Measurements from ENCODE around the gene DEPP1.

The DEPP1 gene

GRCh38 chr10:45000138-45000751 is 21.6 kb upstream of the DEPP1 start:
- in situ Hi-C loops (cut with HindIII; ENCODE audit: low pct_unique_long_range_greater_than_20kb, low sequenced_read_pairs) = no loop called here
- DNase-seq (ENCODE audit: low read depth in 1 of 2, low spot score in 1 of 2) = no peak
- TF ChIP-seq JUND (IDR thresholded peaks at IDR 0.05; ENCODE audit: low read depth) = no peak

GRCh38 chr10:44998146-44998631 is 19.6 kb upstream of the DEPP1 start:
- no peak for DNase-seq (ENCODE audit: low read depth in 1 of 2, low spot score in 1 of 2)
- in situ Hi-C loops (cut with HindIII; ENCODE audit: low pct_unique_long_range_greater_than_20kb, low sequenced_read_pairs) = no loop called here
- no peak for TF ChIP-seq JUND (IDR thresholded peaks at IDR 0.05; ENCODE audit: low read depth)

- in situ Hi-C loops (cut with HindIII; ENCODE audit: low pct_unique_long_range_greater_than_20kb, low sequenced_read_pairs) = no loop called here
- no peak for TF ChIP-seq JUND (IDR thresholded peaks at IDR 0.05; ENCODE audit: low read depth)
- no peak for DNase-seq (ENCODE audit: low read depth in 1 of 2, low spot score in 1 of 2)
These were observed 18.6 kb upstream of the DEPP1 start for GRCh38 chr10:44997105-44997748.

GRCh38 chr10:44995914-44996669 is 17.5 kb upstream of the DEPP1 start:
- peak in 1 of 2 experiments; percentile 71 for DNase-seq (ENCODE audit: low read depth in 1 of 2, low spot score in 1 of 2)
- TF ChIP-seq JUND (IDR thresholded peaks at IDR 0.05; ENCODE audit: low read depth) = no peak
- in situ Hi-C loops (cut with HindIII; ENCODE audit: low pct_unique_long_range_greater_than_20kb, low sequenced_read_pairs) = no loop called here

- no peak for TF ChIP-seq JUND (IDR thresholded peaks at IDR 0.05; ENCODE audit: low read depth)
- no peak for DNase-seq (ENCODE audit: low read depth in 1 of 2, low spot score in 1 of 2)
- in situ Hi-C loops (cut with HindIII; ENCODE audit: low pct_unique_long_range_greater_than_20kb, low sequenced_read_pairs) = no loop called here
These were observed 16.9 kb upstream of the DEPP1 start for GRCh38 chr10:44995581-44995913.

- in situ Hi-C loops (cut with HindIII; ENCODE audit: low pct_unique_long_range_greater_than_20kb, low sequenced_read_pairs) = no loop called here
- no peak for DNase-seq (ENCODE audit: low read depth in 1 of 2, low spot score in 1 of 2)
- no peak for TF ChIP-seq JUND (IDR thresholded peaks at IDR 0.05; ENCODE audit: low read depth)
These were observed 16.3 kb upstream of the DEPP1 start for GRCh38 chr10:44994752-44995530.

GRCh38 chr10:44993922-44994751 is 15.5 kb upstream of the DEPP1 start:
- in situ Hi-C loops (cut with HindIII; ENCODE audit: low pct_unique_long_range_greater_than_20kb, low sequenced_read_pairs) = no loop called here

GRCh38 chr10:44993226-44993921 is 14.8 kb upstream of the DEPP1 start:
- no peak for DNase-seq (ENCODE audit: low read depth in 1 of 2, low spot score in 1 of 2)
- no peak for TF ChIP-seq JUND (IDR thresholded peaks at IDR 0.05; ENCODE audit: low read depth)
- in situ Hi-C loops (cut with HindIII; ENCODE audit: low pct_unique_long_range_greater_than_20kb, low sequenced_read_pairs) = no loop called here

More at GRCh38 chr10:44993922-44994751, 15.5 kb upstream of the DEPP1 start:
- no peak for DNase-seq (ENCODE audit: low read depth in 1 of 2, low spot score in 1 of 2)
- no peak for TF ChIP-seq JUND (IDR thresholded peaks at IDR 0.05; ENCODE audit: low read depth)

GRCh38 chr10:44992732-44993225 is 14.2 kb upstream of the DEPP1 start:
- in situ Hi-C loops (cut with HindIII; ENCODE audit: low pct_unique_long_range_greater_than_20kb, low sequenced_read_pairs) = no loop called here
- TF ChIP-seq JUND (IDR thresholded peaks at IDR 0.05; ENCODE audit: low read depth) = no peak
- DNase-seq (ENCODE audit: low read depth in 1 of 2, low spot score in 1 of 2) = no peak

- no peak for TF ChIP-seq JUND (IDR thresholded peaks at IDR 0.05; ENCODE audit: low read depth)
- no peak for DNase-seq (ENCODE audit: low read depth in 1 of 2, low spot score in 1 of 2)
- in situ Hi-C loops (cut with HindIII; ENCODE audit: low pct_unique_long_range_greater_than_20kb, low sequenced_read_pairs) = no loop called here
These were observed 13.6 kb upstream of the DEPP1 start for GRCh38 chr10:44992070-44992731.

GRCh38 chr10:44991571-44991970 is 13.0 kb upstream of the DEPP1 start:
- no peak for TF ChIP-seq JUND (IDR thresholded peaks at IDR 0.05; ENCODE audit: low read depth)
- DNase-seq (ENCODE audit: low read depth in 1 of 2, low spot score in 1 of 2) = no peak
- in situ Hi-C loops (cut with HindIII; ENCODE audit: low pct_unique_long_range_greater_than_20kb, low sequenced_read_pairs) = no loop called here
